C4-2B (cell line): ENCODE data around the gene INF2.

Source experiments
- H3K27ac ChIP-seq: fragments of 450-650 bp; 2 replicates; pipeline ENCODE4 v1.5.1; 2017
- CTCF ChIP-seq: fragments of 450-650 bp; conservative IDR thresholded peaks from 2 replicates; pipeline ENCODE4 v1.5.1; 2017; ENCODE audit warnings: mild to moderate bottlenecking
- ZFX ChIP-seq: fragments of 450-650 bp; IDR thresholded peaks from 2 replicates; pipeline ENCODE4 v1.6.1; 2017

Gene INF2

GRCh38 chr14:104719343-104719742 is 29.9 kb downstream of the INF2 start:
- TF ChIP-seq ZFX (no peak), CTCF (no peak)
- no peak overlapping the region for H3K27ac ChIP-seq

GRCh38 chr14:104721505-104722431 is 32.4 kb downstream of the INF2 start:
- H3K27ac ChIP-seq = no peak overlapping the region
- TF ChIP-seq ZFX (no peak), CTCF (no peak)

- H3K27ac ChIP-seq = peak overlapping the region; percentile 64; the same call in 1 of the 2 replicates
- TF ChIP-seq ZFX (no peak), CTCF (no peak)
Observed at GRCh38 chr14:104722938-104723650, 33.7 kb downstream of the INF2 start.

GRCh38 chr14:104723651-104724406 is 34.4 kb downstream of the INF2 start, which contains the start of gene ADSS1:
TSS of gene ADSS1 (plus strand) at chr14:104724229. CDS start at chr14:104724271, 42 bp downstream.
- H3K27ac ChIP-seq = peak within 1 kb of the TSS; percentile 64
- TF ChIP-seq CTCF (peak; percentile 100), ZFX (no peak)

- peak overlapping the region; percentile 64 for H3K27ac ChIP-seq
- TF ChIP-seq ZFX (no peak), CTCF (no peak)
Observed at GRCh38 chr14:104724407-104724980, 35.1 kb downstream of the INF2 start.

GRCh38 chr14:104724981-104725771 is 35.8 kb downstream of the INF2 start:
- H3K27ac ChIP-seq = no peak overlapping the region; the same call in 1 of the 2 replicates

More at GRCh38 chr14:104724981-104725771, 35.8 kb downstream of the INF2 start:
- TF ChIP-seq CTCF (no peak; the same call in 1 of the 2 replicates), ZFX (no peak)
